DMS79 treated with DMSO at 0.1 percent for 48 hours (cell line): Measurements from ENCODE around the gene POLQ.
"Not testable (repeated sequence)": the region's sequence is repeated elsewhere in the genome, so short reads cannot be mapped to it uniquely, and the experiment has no call there.

Source experiments
- DNase-seq: peaks from one replicate; lab custom pipeline; 2025; lab: John Stamatoyannopoulos, UW

Gene POLQ

GRCh38 chr3:121418182-121418581 lies 127.6 kb downstream of the POLQ start:
- no peak for DNase-seq

- no peak for DNase-seq
Measured at GRCh38 chr3:121414924-121415323, 130.9 kb downstream of the POLQ start.

- DNase-seq = no peak
Measured at GRCh38 chr3:121411523-121411922, 134.3 kb downstream of the POLQ start.

DNA sequence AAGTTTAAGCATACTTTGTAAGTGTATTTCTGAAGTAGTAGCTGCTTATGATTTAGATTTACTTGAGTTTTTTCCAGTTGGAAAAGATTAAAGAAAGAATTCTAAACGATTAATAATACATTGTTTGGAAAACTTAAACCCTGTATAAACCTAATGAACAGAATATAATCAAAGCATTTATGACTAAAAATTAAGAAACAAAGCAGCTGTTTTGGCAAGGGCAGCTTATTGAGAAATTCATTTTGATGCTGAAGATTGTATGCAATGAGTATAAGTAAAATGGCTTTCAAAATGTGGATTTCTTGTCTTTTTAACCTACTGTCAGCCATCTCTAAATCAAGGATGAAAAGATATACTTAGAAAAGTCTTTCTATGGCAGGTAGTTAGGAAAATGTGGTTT lies 140.2 kb downstream of the POLQ start:
- DNase-seq = no peak

DNA sequence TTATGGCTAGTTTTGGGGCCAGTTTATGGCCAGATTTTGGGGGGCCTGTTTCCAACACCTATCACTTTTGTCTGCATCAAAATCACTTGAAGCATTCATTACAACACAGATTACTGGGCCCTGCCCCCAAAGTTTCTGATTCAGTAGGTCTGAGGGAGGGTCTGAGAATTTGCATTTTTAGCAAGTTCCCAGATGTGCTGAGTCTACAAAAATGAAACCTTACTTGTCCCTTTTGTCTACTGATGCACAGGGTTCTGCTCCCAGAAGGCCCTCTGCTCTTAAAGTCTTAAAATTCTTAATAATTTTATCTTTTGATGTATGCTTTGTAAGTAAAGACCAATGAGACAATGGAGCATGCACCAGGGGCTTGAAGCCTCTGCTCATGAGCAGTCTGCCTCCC lies 146.0 kb downstream of the POLQ start:
- DNase-seq = no peak

GRCh38 chr3:121398051-121398450 lies 147.7 kb downstream of the POLQ start:
- DNase-seq = not testable (repeated sequence)

GRCh38 chr3:121395967-121396366 lies 149.8 kb downstream of the POLQ start:
- DNase-seq = not testable (repeated sequence)

- not testable (repeated sequence) for DNase-seq
Measured at GRCh38 chr3:121388308-121388707, 157.5 kb downstream of the POLQ start.
